ENCODE data around the gene FAM98C.
A peak's percentile ranks its signal among the peaks of the same experiment; 100 is the strongest.
"Not testable (repeated sequence)": the region's sequence is repeated elsewhere in the genome, so short reads cannot be mapped to it uniquely, and the experiment has no call there.

The FAM98C gene

GRCh38 chr19:38425810-38426466 lies 23.0 kb downstream of the FAM98C start, which contains the start of gene RASGRP4:
Gene RASGRP4, minus strand, starts transcription at chr19:38426219. Its CDS starts 128 bp downstream, at chr19:38426091.
- Histone ChIP-seq H3K36me3 (peaks cover 23% of the 10 kb centered on the region), H3K27ac (peak within 1 kb of the TSS; percentile 89), H3K27me3 (peaks cover 22% of the 10 kb centered on the region), H3K9me3 (no peaks in the 10 kb centered on the region), H3K4me3 (ENCODE audit: low read depth in 1 of 2, low read length in 1 of 2) (peak within 1 kb of the TSS; percentile 81 to 97), H3K4me1 (ENCODE audit: control insufficient read depth in 1 of 2, insufficient read depth in 1 of 2, low read depth in 1 of 2, low read length in 1 of 2) (peaks cover 45% of the 10 kb centered on the region in 2 experiments)
- TF ChIP-seq CTCF (IDR thresholded peaks at IDR 0.05): no peak

DNA sequence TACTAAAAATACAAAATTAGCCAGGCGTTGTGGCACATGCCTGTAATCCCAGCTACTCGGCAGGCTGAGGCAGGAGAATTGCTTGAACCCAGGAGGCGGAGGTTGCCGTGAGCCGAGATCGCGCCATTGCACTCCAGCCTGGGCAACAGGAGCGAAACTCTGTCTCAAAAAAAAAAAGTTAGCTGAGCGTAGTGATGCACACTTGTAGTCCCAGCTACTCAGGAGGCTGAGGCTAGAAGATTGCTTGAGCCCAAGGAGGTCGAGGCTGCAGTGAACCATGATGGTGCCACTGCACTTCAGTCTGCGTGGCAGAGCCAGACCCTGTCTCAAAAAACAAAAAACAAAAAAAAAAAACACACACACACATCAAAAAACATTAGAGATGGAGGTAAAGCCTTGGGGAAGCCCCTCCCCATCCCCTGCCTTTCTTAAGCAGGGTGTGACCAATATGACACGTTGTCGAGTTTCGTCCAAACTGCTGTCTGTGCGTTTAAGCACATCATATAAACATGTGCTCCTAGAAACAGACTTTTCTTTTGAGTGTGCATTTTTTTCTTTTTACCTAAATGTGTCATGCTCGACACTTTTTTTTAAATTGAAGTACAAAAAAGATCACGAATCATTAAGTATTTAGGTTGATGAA lies 24.3 kb downstream of the FAM98C start:
- not testable (repeated sequence) for H3K4me3 ChIP-seq (ENCODE audit: low read depth in 1 of 2, low read length in 1 of 2); H3K9me3 ChIP-seq
- Histone ChIP-seq H3K4me1 (ENCODE audit: control insufficient read depth in 1 of 2, insufficient read depth in 1 of 2, low read depth in 1 of 2, low read length in 1 of 2) (peaks cover 37 to 41% of the 10 kb centered on the region in 2 experiments), H3K27me3 (peaks cover 32% of the 10 kb centered on the region), H3K36me3 (peaks cover 11% of the 10 kb centered on the region), H3K27ac (peak overlapping the region; percentile 89)

DNA sequence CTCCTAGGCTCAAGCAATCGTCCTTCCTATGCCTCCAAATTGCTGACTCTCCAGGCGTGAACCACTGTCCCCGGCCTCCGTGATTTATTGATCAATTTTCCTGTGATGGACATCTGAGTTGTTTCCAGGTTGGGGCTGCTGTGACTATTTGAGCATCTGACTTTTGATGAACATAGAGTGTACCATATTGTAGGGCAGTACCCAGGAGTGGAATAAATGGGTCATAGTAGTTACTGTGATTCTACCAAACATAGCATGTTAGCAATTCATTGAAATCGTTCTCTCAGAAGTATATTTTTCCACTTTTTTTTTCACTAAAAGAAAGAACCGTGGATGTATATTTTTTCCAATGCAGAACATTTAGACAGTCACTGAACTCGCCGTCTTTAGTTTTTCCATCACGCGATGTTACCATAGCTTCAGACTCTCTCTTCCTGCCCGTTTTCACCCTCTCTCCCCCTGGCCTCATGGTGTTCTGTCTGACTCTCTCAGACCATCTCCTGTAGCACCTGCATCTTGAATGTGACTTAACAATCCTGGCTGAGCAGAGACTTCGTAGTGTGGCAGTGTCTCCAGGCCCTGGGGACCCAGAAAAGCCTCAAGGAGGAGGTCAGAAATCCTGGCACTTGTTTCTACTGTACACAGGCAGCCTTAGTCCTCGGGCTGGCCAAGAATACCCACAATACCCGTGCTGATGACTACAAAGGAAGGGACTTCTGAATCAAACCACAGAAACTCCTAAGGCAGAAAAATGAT lies 26.3 kb downstream of the FAM98C start:
- H3K9me3 ChIP-seq: no peaks in the 10 kb centered on the region
- TF ChIP-seq CTCF (IDR thresholded peaks at IDR 0.05): no peak
- H3K27ac ChIP-seq: no peak overlapping the region
- H3K36me3 ChIP-seq: no peaks in the 10 kb centered on the region
- H3K4me3 ChIP-seq (ENCODE audit: low read depth in 1 of 2, low read length in 1 of 2): no peak overlapping the region
- H3K4me1 ChIP-seq (ENCODE audit: control insufficient read depth in 1 of 2, insufficient read depth in 1 of 2, low read depth in 1 of 2, low read length in 1 of 2): peaks cover 24% of the 10 kb centered on the region in 2 experiments
- H3K27me3 ChIP-seq: peaks cover 49% of the 10 kb centered on the region

DNA sequence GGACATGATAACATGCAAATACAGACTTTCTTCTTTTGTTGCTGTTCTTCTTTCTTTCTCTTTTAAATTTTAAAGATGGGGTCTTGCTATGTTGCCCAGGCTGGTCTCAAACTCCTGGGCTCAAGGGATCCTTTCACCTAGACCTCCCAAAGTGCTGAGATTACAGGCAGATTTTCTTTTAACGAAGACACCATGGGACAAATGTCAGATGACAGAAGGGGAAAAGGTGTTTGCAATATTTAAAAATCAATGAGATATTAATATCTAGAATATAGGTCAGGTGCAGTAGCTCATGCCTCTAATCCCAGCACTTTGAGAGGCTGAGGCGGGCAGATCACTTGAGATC lies 26.9 kb downstream of the FAM98C start:
- peaks cover 54% of the 10 kb centered on the region for H3K27me3 ChIP-seq
- H3K9me3 ChIP-seq: no peaks in the 10 kb centered on the region
- H3K27ac ChIP-seq: no peak overlapping the region
- TF ChIP-seq CTCF (IDR thresholded peaks at IDR 0.05): no peak
- peaks cover 19% of the 10 kb centered on the region in 2 experiments for H3K4me1 ChIP-seq (ENCODE audit: control insufficient read depth in 1 of 2, insufficient read depth in 1 of 2, low read depth in 1 of 2, low read length in 1 of 2)
- H3K4me3 ChIP-seq (ENCODE audit: low read depth in 1 of 2, low read length in 1 of 2): no peak overlapping the region
- no peaks in the 10 kb centered on the region for H3K36me3 ChIP-seq

GRCh38 chr19:38430931-38431330 lies 28.0 kb downstream of the FAM98C start:
- TF ChIP-seq CTCF (IDR thresholded peaks at IDR 0.05): no peak
- Histone ChIP-seq H3K27me3 (peaks cover 66% of the 10 kb centered on the region), H3K4me1 (ENCODE audit: control insufficient read depth in 1 of 2, insufficient read depth in 1 of 2, low read depth in 1 of 2, low read length in 1 of 2) (peaks cover 11 to 18% of the 10 kb centered on the region in 2 experiments), H3K9me3 (no peaks in the 10 kb centered on the region), H3K36me3 (no peaks in the 10 kb centered on the region), H3K4me3 (ENCODE audit: low read depth in 1 of 2, low read length in 1 of 2) (no peak overlapping the region), H3K27ac (no peak overlapping the region)
